ENCODE data around the gene ADPRH.
"Not testable (repeated sequence)": the region's sequence is repeated elsewhere in the genome, so short reads cannot be mapped to it uniquely, and the experiment has no call there.

The ADPRH gene

GRCh38 chr3:119582178-119582577 is 2.9 kb downstream of the ADPRH start:
- H3K4me1 Mint-ChIP-seq = peaks cover 39% of the 10 kb centered on the region
- ATAC-seq = peak; percentile 65
- DNase-seq = peak in 1 of 2 donors; percentile 23
- H3K4me3 Mint-ChIP-seq = no peak overlapping the region
- peak overlapping the region in 1 of 2 donors; percentile 10 for H3K27ac Mint-ChIP-seq
- peaks cover 9% of the 10 kb centered on the region for H3K27me3 Mint-ChIP-seq
- no peaks in the 10 kb centered on the region for H3K9me3 Mint-ChIP-seq

GRCh38 chr3:119585208-119585607 is 5.9 kb downstream of the ADPRH start:
- no peak overlapping the region for H3K4me3 Mint-ChIP-seq
- H3K9me3 Mint-ChIP-seq = peaks cover 0 to 5% of the 10 kb centered on the region in 2 donors
- no peak for ATAC-seq
- DNase-seq = no peak
- H3K4me1 Mint-ChIP-seq = peaks cover 54% of the 10 kb centered on the region
- H3K27ac Mint-ChIP-seq = no peak overlapping the region
- H3K27me3 Mint-ChIP-seq = peaks cover 10% of the 10 kb centered on the region

- H3K27ac Mint-ChIP-seq = no peak overlapping the region
- peaks cover 49% of the 10 kb centered on the region for H3K4me1 Mint-ChIP-seq
- peaks cover 16% of the 10 kb centered on the region for H3K27me3 Mint-ChIP-seq
- DNase-seq (no peak), ATAC-seq (no peak)
- H3K9me3 Mint-ChIP-seq = peaks cover 0 to 13% of the 10 kb centered on the region in 2 donors
- no peak overlapping the region for H3K4me3 Mint-ChIP-seq
Observed at GRCh38 chr3:119585856-119586570, 6.7 kb downstream of the ADPRH start.

- peaks cover 0 to 13% of the 10 kb centered on the region in 2 donors for H3K9me3 Mint-ChIP-seq
- no peak for ATAC-seq
- no peak overlapping the region for H3K27ac Mint-ChIP-seq
- H3K27me3 Mint-ChIP-seq = peaks cover 16% of the 10 kb centered on the region
- peak overlapping the region; percentile 20 to 27 for H3K4me3 Mint-ChIP-seq
- DNase-seq = no peak
- H3K4me1 Mint-ChIP-seq = peaks cover 49% of the 10 kb centered on the region
Observed at GRCh38 chr3:119586733-119587172, 7.5 kb downstream of the ADPRH start.

GRCh38 chr3:119588112-119588511 is 8.8 kb downstream of the ADPRH start:
- Mint-ChIP-seq H3K27ac (no peak overlapping the region), H3K4me3 (peak overlapping the region in 1 of 2 donors; percentile 32), H3K4me1 (peaks cover 39% of the 10 kb centered on the region), H3K9me3 (peaks cover 0 to 13% of the 10 kb centered on the region in 2 donors), H3K27me3 (peaks cover 16% of the 10 kb centered on the region)
- ATAC-seq (no peak), DNase-seq (no peak)

GRCh38 chr3:119589102-119589773 is 9.9 kb downstream of the ADPRH start:
- DNase-seq (no peak), ATAC-seq (no peak)
- Mint-ChIP-seq H3K4me1 (peaks cover 39% of the 10 kb centered on the region), H3K27me3 (peaks cover 16% of the 10 kb centered on the region), H3K4me3 (no peak overlapping the region), H3K9me3 (peaks cover 0 to 13% of the 10 kb centered on the region in 2 donors), H3K27ac (peak overlapping the region in 1 of 2 donors; percentile 11)

- DNase-seq (no peak), ATAC-seq (no peak)
- H3K4me1 Mint-ChIP-seq = peaks cover 41% of the 10 kb centered on the region
- peaks cover 16% of the 10 kb centered on the region for H3K27me3 Mint-ChIP-seq
- H3K4me3 Mint-ChIP-seq = no peak overlapping the region
- H3K27ac Mint-ChIP-seq = no peak overlapping the region
- peaks cover 0 to 13% of the 10 kb centered on the region in 2 donors for H3K9me3 Mint-ChIP-seq
Observed at GRCh38 chr3:119590706-119591105, 11.4 kb downstream of the ADPRH start.

GRCh38 chr3:119592861-119593260 is 13.6 kb downstream of the ADPRH start:
- peaks cover 16% of the 10 kb centered on the region for H3K27me3 Mint-ChIP-seq
- H3K9me3 Mint-ChIP-seq = peaks cover 0 to 13% of the 10 kb centered on the region in 2 donors
- no peak overlapping the region for H3K27ac Mint-ChIP-seq
- H3K4me3 Mint-ChIP-seq = no peak overlapping the region
- DNase-seq (no peak), ATAC-seq (no peak)
- H3K4me1 Mint-ChIP-seq = peaks cover 40% of the 10 kb centered on the region

GRCh38 chr3:119594066-119594465 is 14.8 kb downstream of the ADPRH start:
- no peak overlapping the region for H3K4me3 Mint-ChIP-seq
- peak overlapping the region in 1 of 2 donors; percentile 54 for H3K27ac Mint-ChIP-seq
- peaks cover 0 to 13% of the 10 kb centered on the region in 2 donors for H3K9me3 Mint-ChIP-seq
- DNase-seq (no peak), ATAC-seq (no peak)
- peaks cover 40% of the 10 kb centered on the region for H3K4me1 Mint-ChIP-seq
- peaks cover 16% of the 10 kb centered on the region for H3K27me3 Mint-ChIP-seq

- H3K4me3 Mint-ChIP-seq, H3K27me3 Mint-ChIP-seq, ATAC-seq, DNase-seq, H3K27ac Mint-ChIP-seq: not testable (repeated sequence)
- Mint-ChIP-seq H3K9me3 (peaks cover 0 to 11% of the 10 kb centered on the region in 2 donors), H3K4me1 (peaks cover 41% of the 10 kb centered on the region)
Observed at GRCh38 chr3:119594929-119595328, 15.6 kb downstream of the ADPRH start.

GRCh38 chr3:119595639-119596334 is 16.5 kb downstream of the ADPRH start:
- DNase-seq = no peak
- H3K4me1 Mint-ChIP-seq = peaks cover 48% of the 10 kb centered on the region
- peaks cover under 1% of the 10 kb centered on the region for H3K27me3 Mint-ChIP-seq
- peaks cover 0 to 3% of the 10 kb centered on the region in 2 donors for H3K9me3 Mint-ChIP-seq
- ATAC-seq = no peak
- H3K27ac Mint-ChIP-seq = no peak overlapping the region
- no peak overlapping the region for H3K4me3 Mint-ChIP-seq

- Mint-ChIP-seq H3K9me3 (no peaks in the 10 kb centered on the region), H3K4me1 (peaks cover 54% of the 10 kb centered on the region), H3K27ac (no peak overlapping the region), H3K27me3 (no peaks in the 10 kb centered on the region), H3K4me3 (no peak overlapping the region)
- ATAC-seq (no peak), DNase-seq (no peak)
Observed at GRCh38 chr3:119596398-119596797, 17.1 kb downstream of the ADPRH start.

- H3K9me3 Mint-ChIP-seq = no peaks in the 10 kb centered on the region
- peaks cover 56% of the 10 kb centered on the region for H3K4me1 Mint-ChIP-seq
- DNase-seq = no peak
- H3K27me3 Mint-ChIP-seq = no peaks in the 10 kb centered on the region
- peak within 1 kb of the TSS in 1 of 2 donors; percentile 23 for H3K27ac Mint-ChIP-seq
- ATAC-seq = no peak
- H3K4me3 Mint-ChIP-seq = peak within 1 kb of the TSS in 1 of 2 donors; percentile 1
Observed at GRCh38 chr3:119597548-119598288, 18.4 kb downstream of the ADPRH start, which contains the start of gene PLA1A. TSS of gene PLA1A (plus strand) at chr3:119597885. CDS start at chr3:119597914, 29 bp downstream.

GRCh38 chr3:119598410-119599098 is 19.3 kb downstream of the ADPRH start:
- DNase-seq (no peak), ATAC-seq (peak; percentile 75)
- no peaks in the 10 kb centered on the region for H3K9me3 Mint-ChIP-seq
- H3K4me1 Mint-ChIP-seq = peaks cover 56% of the 10 kb centered on the region
- H3K27ac Mint-ChIP-seq = peak overlapping the region in 1 of 2 donors; percentile 57
- H3K27me3 Mint-ChIP-seq = no peaks in the 10 kb centered on the region
- peak overlapping the region in 1 of 2 donors; percentile 1 for H3K4me3 Mint-ChIP-seq

Data from stimulated activated naive CD8-positive, alpha-beta T cell treated with anti-CD3 and anti-CD28 coated beads, Interleukin-15, amount 100 ng/mL, for 72 hours (primary cell).